ENCODE results near the gene CIB4.

The CIB4 gene

GRCh38 chr2:26649992-26650712, 9.0 kb upstream of the CIB4 start:
- no peak overlapping the region for H3K4me3 ChIP-seq (ENCODE audit: low read depth, low read length)
- H3K36me3 ChIP-seq (replicated peaks), result no peaks in the 10 kb centered on the region
- no peak for TF ChIP-seq CTCF (IDR thresholded peaks at IDR 0.05; ENCODE audit: low read depth, low read length, missing control alignments)
- in situ Hi-C loops (cut with HindIII; ENCODE audit: low pct_ligation_motif_present, low sequenced_read_pairs), result no loop called here
- no peak overlapping the region for H3K27ac ChIP-seq
- no peak for DNase-seq
- H3K27me3 ChIP-seq (replicated peaks), result peaks cover 14% of the 10 kb centered on the region

GRCh38 chr2:26649322-26649721, 8.2 kb upstream of the CIB4 start:
- no peaks in the 10 kb centered on the region for H3K36me3 ChIP-seq (replicated peaks)

GRCh38 chr2:26648516-26648915, 7.3 kb upstream of the CIB4 start:
- no peak for DNase-seq
- peaks cover 16% of the 10 kb centered on the region for H3K27me3 ChIP-seq (replicated peaks)
- no peaks in the 10 kb centered on the region for H3K36me3 ChIP-seq (replicated peaks)
- in situ Hi-C loops (cut with HindIII; ENCODE audit: low pct_ligation_motif_present, low sequenced_read_pairs), result no loop called here
- TF ChIP-seq CTCF (IDR thresholded peaks at IDR 0.05; ENCODE audit: low read depth, low read length, missing control alignments), result no peak
- no peak overlapping the region for H3K27ac ChIP-seq
- no peak overlapping the region for H3K4me3 ChIP-seq (ENCODE audit: low read depth, low read length)

More at GRCh38 chr2:26649322-26649721, 8.2 kb upstream of the CIB4 start:
- in situ Hi-C loops (cut with HindIII; ENCODE audit: low pct_ligation_motif_present, low sequenced_read_pairs), result no loop called here
- no peak for TF ChIP-seq CTCF (IDR thresholded peaks at IDR 0.05; ENCODE audit: low read depth, low read length, missing control alignments)
- Histone ChIP-seq H3K4me3 (ENCODE audit: low read depth, low read length) (no peak overlapping the region), H3K27ac (no peak overlapping the region), H3K27me3 (replicated peaks) (peaks cover 16% of the 10 kb centered on the region)
- DNase-seq, result no peak

GRCh38 chr2:26647981-26648380, 6.8 kb upstream of the CIB4 start:
- peaks cover 16% of the 10 kb centered on the region for H3K27me3 ChIP-seq (replicated peaks)
- TF ChIP-seq CTCF (IDR thresholded peaks at IDR 0.05; ENCODE audit: low read depth, low read length, missing control alignments), result no peak
- H3K4me3 ChIP-seq (ENCODE audit: low read depth, low read length), result no peak overlapping the region
- no peak overlapping the region for H3K27ac ChIP-seq
- no peaks in the 10 kb centered on the region for H3K36me3 ChIP-seq (replicated peaks)
- in situ Hi-C loops (cut with HindIII; ENCODE audit: low pct_ligation_motif_present, low sequenced_read_pairs), result no loop called here
- DNase-seq, result no peak

- TF ChIP-seq CTCF (IDR thresholded peaks at IDR 0.05; ENCODE audit: low read depth, low read length, missing control alignments), result no peak
- H3K4me3 ChIP-seq (ENCODE audit: low read depth, low read length), result no peak overlapping the region
- no peak for DNase-seq
- in situ Hi-C loops (cut with HindIII; ENCODE audit: low pct_ligation_motif_present, low sequenced_read_pairs), result no loop called here
- no peaks in the 10 kb centered on the region for H3K36me3 ChIP-seq (replicated peaks)
- H3K27ac ChIP-seq, result no peak overlapping the region
- H3K27me3 ChIP-seq (replicated peaks), result peaks cover 16% of the 10 kb centered on the region
Measured at GRCh38 chr2:26646986-26647672, 6.0 kb upstream of the CIB4 start.
